C4-2B (cell line): ENCODE results near the gene IL1R2.

ENCODE experiments used
- H3K27ac ChIP-seq: fragments of 450-650 bp; 2 replicates; pipeline ENCODE4 v1.5.1; 2017
- CTCF ChIP-seq: fragments of 450-650 bp; conservative IDR thresholded peaks from 2 replicates; pipeline ENCODE4 v1.5.1; 2017; ENCODE audit warnings: mild to moderate bottlenecking
- ZFX ChIP-seq: fragments of 450-650 bp; IDR thresholded peaks from 2 replicates; pipeline ENCODE4 v1.6.1; 2017

The IL1R2 gene

GRCh38 chr2:102014041-102014345 lies 22.2 kb downstream of the IL1R2 start:
- no peak overlapping the region for H3K27ac ChIP-seq
- TF ChIP-seq ZFX (no peak), CTCF (no peak)

DNA sequence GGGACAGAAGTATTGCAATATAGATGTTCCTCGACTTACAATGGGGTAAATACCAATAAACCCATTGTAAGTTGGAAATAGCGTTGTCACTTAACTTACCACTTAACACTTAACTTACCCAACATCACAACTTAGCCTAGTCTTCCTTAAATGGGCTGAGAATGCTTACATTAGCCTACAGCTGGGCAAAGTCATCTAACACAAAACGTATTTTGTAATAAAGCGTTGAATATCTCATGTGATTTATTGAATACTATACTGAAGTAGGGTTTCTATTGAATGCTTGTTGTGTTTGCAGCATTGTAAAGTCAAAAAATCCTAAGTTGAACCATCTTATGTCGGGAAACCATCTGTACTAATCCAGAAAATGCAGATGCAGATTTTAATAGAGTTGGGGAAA lies 23.6 kb downstream of the IL1R2 start:
- H3K27ac ChIP-seq = no peak overlapping the region
- TF ChIP-seq ZFX (no peak), CTCF (no peak)

- no peak overlapping the region for H3K27ac ChIP-seq
- TF ChIP-seq ZFX (no peak), CTCF (no peak)
These were observed 24.7 kb downstream of the IL1R2 start for GRCh38 chr2:102016399-102016955.

GRCh38 chr2:102018823-102019445 lies 27.2 kb downstream of the IL1R2 start:
- TF ChIP-seq CTCF = no peak
- TF ChIP-seq ZFX = no peak
- no peak overlapping the region for H3K27ac ChIP-seq

GRCh38 chr2:102020596-102021170 lies 28.9 kb downstream of the IL1R2 start:
- peak overlapping the region; percentile 13 for H3K27ac ChIP-seq
- TF ChIP-seq ZFX (no peak), CTCF (peak; percentile 95)

DNA sequence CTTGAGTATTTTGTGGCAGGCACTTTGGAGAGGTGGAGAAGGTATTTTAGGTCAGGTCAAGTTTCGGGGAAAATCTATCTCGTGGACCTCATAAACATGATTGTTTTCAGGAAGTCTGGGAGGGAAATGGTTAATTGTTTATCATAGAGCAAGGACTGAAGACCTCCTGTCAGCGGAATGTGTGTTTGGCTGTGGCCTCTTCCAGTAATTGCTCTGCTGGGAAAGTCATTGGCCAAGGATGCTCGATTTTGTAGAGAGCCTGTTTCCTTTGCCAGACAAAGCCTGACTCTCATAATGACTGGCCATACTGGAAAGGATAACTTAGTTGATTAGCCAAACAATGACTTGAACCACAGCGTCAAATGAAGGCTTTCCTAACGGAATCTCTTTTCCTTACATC lies 30.0 kb downstream of the IL1R2 start:
- H3K27ac ChIP-seq = no peak overlapping the region
- TF ChIP-seq ZFX (no peak), CTCF (no peak)

GRCh38 chr2:102022884-102023539 lies 31.3 kb downstream of the IL1R2 start:
- TF ChIP-seq CTCF = no peak
- no peak for TF ChIP-seq ZFX
- 0 out of 2 replicates have a peak overlapping the region, but pooled peaks have one; percentile 13 for H3K27ac ChIP-seq
